Stimulated activated CD8-positive, alpha-beta memory T cell treated with anti-CD3 and anti-CD28 coated beads, Interleukin-7, amount 100 ng/mL, for 4 hours (primary cell): ENCODE results near the gene ARF1.
A peak's percentile ranks its signal among the peaks of the same experiment; 100 is the strongest.

Experiments
- DNase-seq, 2 donors: peaks; one replicate each; pipeline ENCODE4 v3.0.0-alpha.2; 2020; ENCODE audit warnings: low read depth in 2 of 2

ARF1 gene

DNA sequence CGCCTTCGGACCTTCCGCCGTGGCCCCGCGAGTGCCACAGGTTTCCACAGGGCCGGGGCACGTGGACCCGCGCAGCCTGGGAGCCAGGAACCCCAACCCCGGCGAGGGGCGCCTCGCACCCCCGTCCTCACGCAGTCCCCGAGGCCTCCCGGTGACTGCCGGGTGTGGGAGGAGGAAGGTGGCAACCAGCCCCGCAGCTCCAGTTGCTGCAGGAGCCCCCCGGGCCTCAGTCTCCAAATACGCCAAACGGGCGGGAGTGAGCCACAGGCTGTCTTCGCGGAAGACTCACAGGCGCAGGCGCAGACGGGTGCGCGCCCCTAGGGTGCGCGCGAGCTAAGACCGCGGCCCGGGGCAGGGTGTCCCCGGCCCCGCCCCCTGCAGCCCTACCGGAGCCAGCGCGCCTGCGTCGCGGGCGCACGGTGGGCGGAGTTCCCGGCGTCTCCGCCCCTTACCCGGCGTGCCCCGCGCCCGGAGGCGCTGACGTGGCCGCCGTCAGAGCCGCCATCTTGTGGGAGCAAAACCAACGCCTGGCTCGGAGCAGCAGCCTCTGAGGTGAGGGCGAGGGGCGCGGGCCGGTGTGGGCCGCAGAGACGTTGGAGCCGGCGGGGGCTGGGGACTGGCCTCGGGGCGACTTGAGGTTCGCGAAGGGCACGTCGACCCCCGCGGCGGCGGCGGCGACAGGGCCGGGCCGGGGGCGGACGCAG, at the start of gene ARF1:
Gene ARF1, plus strand, starts transcription at position 495 of the 704 bp plus-strand sequence. CDS start 14,407 bp downstream, outside the sequence.
- peak; percentile 80 to 92 for DNase-seq

DNA sequence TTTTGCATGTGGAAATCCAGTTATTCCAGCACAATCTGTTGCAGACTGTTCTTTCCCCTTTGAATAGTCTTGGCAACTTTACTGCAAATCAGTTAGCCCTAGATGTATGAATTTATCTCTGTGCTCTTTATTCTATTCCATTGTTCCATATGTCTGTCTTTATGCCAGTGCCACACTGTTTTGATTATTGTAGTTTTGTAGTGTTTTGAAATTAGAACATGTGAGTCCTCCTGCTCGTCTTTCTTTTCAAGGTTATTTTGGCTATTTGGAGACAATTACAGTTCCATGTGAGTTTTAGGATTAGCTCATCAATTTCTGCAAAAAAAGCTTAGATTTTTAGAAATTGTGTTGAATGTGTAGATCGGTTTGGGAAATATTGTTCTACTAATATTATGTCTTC, 49.1 kb upstream of the ARF1 start:
- no peak for DNase-seq

DNA sequence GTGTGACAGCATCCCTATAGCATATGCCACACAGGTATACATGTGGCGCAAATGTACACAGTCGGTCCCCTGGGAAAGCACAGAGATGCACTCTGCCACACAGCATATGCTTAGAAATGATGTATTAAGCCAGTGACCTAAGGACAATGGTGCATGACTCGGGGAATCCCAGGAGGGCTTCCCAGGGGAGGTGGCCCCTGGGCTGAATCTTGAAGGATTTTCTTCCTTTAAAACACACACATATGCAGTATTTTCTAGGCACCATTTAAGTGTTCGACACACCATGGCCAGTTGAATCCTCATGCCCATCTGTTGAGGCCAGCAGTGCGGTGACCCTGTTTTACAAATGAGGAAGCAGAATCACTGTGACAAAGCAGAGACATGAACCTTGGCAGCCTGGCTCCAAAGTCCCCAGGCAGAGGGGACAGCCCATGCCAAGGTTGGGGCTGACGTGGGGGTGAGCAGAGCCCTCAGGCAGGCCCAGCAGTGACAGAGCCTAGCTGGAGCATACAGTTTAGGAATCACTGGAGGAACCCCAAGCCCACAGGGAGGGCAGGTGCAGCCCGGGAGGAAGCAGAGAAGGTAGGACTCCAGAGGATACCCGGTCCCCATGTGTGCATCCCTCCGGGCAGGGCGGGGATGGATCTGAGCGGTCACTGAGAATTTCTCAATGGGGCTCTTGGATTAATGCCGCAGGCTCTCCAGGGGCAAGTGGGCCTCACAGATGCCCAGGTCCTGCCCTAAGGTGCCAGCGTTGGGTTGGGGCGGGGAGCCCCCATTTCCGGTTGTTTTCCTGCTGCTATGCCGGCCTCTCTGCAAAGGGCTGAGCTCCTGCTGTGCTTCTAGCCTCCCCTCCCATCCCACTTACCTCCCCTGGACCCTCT, 47.3 kb upstream of the ARF1 start:
- DNase-seq: no peak

DNA sequence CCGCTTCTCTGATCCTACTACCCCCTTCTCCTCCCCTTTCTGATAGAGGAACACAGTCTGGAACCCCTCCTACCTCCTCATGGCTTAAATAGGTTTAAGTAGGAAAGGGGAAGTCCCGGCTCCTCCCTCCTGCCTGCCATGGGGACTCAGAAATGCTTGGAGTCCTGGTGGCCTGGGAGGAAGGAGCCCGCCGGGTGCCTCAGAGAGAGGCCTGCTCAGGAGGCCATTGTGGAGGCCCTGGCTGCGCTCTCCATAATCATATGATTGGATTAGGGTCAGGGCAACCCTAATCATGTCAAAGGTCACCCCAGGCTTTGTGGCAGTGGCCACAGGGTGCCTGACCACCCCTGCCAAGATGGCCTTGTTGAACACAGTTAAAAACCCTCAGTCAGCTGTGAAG, 46.7 kb upstream of the ARF1 start:
- no peak for DNase-seq

DNA sequence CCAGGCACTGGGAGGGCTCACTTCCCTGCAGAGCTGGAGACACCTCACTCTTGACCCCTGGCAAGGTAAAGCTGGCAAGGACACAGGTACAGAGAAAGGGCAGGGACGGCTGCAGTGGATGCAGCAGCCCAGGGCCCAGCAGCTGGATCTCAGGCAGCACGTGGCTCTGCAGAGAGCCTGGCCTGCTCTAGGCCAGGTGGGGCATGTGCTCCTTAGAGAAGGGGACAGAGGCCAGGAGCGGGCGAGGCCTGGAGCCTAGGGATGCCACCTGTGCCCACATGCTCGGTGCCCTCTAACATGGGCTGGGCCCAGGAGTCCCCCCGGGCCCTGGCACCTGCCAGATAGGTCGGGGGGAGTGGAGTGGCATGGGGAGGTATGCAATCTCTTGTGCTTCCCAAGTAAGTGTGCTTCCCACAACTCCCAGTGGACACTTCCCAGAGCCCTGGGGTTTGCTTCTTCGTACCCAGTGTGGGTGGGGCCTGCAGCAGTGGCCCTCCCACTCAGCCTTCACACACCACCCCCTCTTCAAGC, 45.7 kb upstream of the ARF1 start:
- DNase-seq: no peak

DNA sequence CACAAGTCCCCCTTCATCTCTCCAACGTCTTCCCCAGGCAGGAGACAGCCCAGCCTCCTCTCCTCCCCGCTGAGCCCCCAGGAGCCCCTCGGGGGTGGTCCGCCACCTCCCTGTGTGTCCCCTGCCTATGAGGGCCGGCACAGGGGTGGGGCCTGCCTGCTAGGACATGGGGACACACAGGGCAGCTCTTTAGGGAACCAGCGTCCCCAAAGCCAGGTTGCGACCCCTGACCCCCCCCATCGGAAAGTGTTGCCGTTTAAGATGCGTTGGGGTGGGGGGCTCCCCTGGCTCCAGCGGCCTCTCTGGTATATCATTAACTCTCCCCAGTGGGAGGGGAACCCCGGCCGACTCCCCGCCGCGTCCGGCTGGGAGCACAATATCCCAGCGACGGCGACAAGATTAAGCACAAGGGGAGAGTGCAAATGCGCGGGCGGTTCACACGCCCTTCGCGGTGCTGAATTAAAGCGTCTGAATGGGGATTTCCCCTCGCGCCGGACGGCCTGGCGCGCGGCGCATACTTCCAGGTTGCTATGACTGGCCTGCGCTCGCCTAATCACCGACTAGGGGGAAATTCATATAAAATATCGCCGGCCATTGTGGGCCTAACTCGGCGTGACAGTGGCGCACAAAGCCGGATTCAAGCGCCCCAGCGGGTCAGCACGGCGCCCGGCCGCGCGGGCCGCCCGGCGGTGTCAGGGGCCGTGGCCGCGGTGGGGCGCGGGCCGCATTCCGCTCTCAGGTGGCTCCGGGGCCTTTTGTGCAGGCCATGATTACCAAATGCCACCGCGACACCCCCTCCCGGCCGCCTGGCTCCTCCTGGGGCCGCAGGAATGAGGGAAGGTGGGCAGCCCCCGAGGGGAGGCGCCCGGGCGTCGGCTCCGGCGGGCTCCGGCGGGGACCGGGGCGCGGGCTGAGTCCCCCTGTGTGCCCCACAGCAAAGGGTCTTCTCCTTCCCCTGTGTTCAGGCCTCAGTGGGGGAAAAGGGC, 44.8 kb upstream of the ARF1 start:
- DNase-seq: peak in 1 of 2 donors; percentile 18

DNA sequence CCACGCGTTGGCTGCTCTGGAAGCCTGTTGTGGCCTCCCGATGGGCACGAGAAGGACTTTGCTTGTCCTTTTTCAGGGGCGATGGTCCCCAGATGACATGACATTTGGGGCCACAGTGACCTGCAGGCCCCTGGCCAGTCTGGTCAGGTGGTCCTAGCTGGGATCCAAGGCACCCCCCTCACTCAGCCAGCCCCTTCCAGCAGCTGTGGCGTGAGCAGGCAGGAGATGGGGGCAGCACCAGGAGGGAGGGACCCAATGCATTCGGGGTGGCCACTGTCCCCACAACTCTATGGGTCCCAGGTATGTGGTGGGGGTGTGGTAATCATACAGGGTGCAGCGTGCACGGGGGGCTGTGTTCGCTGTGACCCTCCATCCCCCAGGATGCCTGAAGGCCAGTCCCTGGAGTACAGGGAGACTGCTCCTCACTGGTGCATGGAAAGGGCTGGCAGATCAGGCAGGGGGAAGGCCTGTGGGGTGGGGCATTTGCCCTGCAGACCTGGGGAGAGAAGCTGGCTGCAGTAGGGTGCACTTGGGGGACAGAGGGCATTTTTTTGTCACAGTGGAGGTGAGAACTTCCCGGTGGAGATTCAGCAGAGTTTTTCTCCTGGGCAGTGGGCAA, 44.0 kb upstream of the ARF1 start:
- DNase-seq: no peak

DNA sequence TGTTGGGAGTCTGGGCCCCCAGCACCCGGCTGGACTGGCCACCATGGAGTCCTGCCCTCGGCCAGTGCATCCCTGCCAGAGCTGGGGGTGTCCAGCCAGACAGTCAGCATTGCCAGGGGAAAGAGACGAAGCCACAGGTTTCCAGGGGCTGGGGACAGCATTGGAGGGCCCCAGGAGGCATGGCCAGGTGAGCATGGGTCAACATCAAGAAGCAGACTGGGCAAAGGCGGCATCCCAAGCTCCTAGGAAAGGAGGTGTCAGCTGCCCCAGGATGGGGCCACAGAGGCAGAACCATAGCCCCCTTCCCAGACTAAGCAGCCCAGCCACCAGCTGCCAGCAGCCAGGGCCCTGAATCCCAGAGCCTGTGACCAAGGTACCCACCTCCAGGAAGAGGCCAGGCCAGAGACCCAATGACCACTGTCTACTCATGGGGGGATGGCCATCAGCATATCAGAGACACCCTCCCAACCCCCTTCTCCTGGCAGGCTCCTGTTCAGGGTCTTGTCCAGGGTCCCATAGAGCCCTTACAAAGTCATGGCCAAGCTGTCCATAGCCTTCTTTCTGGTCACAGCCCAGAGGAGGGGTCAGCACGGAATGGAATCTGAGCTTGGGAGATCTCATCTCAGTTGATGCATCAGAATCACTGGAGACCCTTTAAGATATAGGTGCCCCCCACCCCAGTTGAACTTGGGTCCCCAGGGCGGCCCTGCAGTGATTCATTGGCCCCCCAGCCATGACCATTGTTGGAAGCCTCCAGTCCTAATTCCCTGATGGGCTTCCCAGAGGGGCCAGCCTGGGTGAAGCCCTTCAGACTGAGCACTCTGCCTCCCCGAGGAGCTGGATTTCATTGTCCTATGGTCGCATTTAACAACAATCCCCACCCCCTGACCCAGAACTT, 43.3 kb upstream of the ARF1 start:
- DNase-seq: no peak

DNA sequence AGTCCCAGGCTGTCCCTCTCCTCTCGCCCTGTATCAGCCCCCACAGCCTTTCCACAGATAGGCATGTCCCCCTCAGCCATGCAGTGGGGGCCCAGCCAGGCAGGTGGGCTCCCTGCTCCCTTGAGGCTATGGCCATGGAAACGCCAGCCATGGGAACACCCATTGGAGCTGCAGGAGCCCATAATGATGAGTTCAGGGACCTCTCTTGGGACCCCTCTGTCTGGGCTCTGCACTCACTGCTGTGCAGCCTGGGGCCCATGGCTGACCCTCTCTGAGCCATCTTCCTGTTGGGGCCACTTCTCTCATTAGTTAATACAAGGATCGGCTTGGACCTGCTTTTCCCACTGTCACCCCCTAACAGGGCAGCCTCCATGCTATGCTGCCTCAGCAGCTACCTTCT, 42.5 kb upstream of the ARF1 start:
- DNase-seq: no peak

DNA sequence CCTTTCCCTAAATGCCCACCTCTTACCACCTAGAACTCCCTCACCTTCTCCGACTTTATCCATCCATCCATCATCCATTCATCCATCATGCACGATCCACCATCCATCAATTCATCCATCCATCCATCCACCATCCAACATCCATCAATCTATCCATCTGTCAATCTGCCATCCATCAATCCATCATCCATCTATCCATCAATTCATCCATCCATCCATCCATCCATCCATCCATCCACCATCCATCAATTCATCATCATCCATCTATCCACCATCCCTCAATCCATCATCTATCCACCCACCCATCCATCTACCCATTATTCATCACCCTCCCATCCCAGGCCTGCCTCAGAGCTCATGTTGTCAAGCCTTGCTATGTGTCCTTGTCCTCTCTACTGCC, 41.2 kb upstream of the ARF1 start:
- DNase-seq: no peak

DNA sequence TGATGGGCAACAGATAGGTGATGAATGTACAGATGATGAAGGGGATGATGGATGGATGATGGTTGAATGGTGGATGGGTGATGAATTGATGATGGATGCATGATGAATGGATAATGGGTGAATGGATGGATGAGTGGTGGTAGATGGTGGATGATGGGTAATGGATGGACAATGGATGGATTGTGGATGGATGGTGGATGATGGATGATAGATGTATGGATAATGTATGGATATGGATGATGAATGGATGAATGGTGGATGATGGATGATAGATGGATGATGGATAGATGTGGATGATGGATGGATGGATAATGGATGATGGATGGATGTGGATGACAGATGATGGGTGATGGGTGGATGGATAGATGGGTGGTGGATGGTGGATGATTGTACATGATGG, 40.0 kb upstream of the ARF1 start:
- DNase-seq: no peak

DNA sequence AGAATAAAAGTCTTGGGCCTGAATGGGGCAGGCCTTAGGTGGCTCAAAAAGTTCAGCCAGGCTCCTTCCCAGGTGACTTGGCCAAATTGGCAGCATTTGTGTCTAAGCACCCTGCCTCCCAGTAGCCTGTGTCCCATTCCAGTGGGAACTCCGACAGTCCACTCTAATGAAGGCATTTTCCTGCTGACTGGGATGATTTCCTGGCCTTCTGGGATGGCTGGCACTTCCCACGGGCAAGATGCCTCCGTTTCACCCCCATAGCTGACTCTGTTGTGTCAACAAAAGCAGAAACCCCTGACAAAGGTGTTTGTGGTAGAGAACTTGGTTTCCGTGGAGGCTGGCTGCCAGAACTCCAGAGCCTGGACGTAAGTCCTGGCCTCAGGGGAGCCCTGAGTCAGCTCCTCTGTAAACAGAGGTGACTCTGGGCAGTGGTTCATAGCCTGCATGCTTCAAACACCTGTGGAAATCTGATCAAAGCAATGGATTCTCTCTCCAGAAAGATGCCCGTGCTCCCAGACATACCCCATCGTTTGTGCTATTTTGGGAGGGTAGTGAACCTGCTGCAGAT, 39.1 kb upstream of the ARF1 start:
- no peak for DNase-seq

DNA sequence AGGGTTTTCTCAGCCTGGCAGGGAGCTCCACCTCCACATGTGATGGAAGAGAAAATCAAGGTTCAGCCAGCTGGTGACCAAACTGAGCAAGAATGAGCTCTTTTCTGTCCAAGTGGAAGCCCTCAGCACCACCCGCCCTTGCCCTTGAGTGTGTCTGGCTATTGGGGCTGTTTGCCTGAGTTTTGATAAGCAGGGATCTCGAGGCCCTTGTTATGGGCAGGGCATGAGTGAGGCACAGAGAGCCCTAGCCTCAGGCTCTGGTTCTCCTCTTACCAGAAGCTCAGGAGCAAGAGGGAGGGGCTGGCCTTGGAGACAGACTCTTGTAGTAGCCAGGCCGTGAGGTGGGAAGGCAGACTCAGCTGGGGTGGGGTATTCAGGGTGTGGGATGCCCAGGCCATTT, 37.5 kb upstream of the ARF1 start:
- DNase-seq: no peak

DNA sequence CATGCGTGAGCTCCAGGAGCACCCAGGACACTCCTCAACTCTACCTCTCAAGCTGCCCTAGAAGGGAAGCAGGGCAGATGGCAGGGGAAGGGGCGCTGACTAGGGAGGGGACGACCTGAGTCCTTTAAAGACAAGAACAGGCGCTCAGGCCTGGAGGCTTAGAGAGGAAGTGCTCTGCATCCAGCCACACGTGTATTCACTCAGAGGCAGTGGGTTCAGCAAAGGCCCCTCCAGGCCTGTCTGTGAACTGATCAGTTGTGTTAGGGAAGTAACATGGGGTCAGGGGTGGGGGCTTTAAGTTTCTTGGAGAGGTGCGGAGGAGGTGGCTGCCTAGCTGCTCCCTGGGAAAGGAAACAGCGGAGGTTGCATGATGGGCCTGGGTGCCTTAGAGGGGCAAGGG, 37.1 kb upstream of the ARF1 start:
- no peak for DNase-seq

DNA sequence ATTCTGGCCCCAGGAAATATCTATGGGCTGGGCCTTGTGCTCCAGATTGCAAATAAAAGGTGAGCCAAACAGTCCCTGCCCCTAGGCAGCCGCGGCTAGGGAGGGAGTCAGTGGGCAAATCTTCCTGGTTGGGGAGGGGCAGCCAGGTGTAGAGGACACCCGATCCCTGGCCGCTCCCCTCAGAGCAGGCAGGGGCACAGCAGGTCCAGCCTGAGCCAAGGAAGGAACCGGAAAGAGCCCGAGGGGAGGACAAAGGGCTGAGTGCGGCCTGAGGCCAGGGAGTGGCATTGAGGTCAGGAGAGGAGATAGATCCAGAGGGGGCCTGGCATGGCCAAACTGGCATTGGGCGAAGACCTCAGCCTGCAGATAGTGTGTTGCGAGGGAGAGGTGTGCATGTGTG, 36.6 kb upstream of the ARF1 start:
- no peak for DNase-seq

DNA sequence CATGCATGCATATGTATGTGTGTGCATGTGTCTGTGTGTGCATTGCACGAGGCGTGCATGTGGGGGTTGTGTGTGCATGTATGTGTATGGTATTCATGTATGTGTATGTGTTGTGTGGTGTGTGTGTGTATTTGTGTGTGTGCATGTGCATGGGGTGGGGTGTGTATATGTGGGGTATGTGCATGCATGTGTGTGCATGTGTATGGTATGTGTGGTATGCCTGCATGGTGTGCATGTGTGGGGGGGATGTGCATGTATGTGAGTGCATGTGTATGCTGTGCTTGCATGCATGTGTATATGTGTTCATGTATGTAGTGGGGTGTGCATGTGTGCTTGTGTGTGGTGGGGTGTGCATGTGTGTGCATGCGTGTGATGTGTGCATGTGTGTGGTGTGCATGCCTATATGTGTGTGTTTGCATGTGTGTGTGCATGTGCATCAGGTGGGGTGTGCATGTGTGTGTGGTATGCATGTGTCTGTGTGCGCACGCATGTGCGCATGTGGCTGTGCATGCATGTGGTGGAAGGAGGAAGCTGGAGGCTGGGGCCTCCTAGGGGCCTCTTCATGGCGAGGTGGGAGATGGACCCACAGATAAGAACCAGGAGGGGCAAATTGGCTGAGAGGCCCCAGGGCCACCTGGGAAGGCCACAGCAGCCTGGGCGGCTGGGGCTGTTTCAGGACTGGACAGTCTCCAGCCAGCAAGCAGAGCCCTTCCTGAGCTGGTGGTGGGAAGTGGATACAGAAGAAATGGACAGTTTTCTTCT, 35.9 kb upstream of the ARF1 start:
- no peak for DNase-seq

DNA sequence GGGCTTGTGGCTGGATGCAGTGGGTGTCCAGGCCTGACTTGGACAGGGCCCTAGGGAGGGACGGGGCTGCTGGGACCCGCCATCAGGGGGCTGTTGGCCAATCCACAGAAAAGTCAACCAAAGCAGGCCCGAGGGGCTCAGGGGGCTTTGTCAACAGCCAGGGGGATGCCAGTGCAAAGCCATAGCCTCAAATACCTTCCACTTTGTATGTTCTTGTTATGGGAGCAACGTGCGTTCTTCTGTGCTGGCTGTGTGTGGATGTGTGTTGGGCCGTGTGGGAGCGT, 35.4 kb upstream of the ARF1 start:
- no peak for DNase-seq

DNA sequence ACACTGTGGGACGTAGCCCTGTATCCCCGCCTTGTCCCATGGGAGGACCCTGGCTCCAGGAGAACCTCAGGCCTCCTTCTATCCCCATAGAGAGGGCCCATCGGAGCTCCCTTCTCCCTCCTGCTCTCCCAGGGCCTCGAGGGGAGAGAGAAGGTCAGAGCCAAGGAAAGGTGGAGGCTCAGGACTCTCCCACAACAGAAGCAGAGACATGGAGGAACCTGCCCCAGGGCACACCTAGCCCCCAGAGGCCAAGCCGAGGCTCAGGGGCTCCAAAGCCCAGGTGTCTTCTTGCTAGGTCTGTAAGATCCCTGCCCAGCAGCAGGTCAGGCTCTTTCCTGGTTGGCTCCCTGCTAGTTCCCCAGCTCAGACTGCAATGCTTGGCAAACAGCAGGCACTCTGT, 34.4 kb upstream of the ARF1 start:
- no peak for DNase-seq

DNA sequence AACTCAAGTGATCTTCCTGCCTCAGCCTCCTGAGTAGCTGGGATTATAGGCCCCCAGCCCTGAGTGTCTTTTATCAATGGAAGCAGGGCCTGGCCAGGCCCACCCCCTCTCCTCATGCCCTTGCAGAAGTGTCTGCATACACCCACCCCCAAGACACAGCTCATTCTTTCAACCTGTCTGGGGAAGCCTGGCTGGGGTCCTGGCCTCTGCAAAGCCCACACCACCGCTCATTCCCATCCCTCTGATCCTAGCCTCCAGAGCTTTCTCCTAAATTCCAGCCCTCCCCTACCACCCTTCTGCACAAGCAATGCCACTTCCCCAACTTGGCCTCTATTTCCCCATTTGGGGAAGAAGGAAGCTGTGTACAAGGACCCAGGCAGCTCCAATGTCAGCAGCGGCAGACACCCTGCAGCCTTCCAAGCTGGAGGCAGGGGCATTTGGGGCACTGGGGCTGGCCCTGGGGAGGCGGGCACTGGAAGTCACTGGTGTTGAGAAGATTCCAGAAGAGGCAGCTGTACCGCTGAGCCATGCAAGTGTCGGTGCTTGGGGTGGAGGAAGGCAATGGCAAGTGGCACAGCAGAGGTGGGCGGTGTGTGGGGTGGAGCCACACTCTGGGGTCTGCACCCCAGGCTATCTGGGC, 33.7 kb upstream of the ARF1 start:
- no peak for DNase-seq
